Measurements from ENCODE around the gene BEAN1. TPM values are rescaled to one million over a fixed set of nuclear protein-coding genes. Genes with fewer than 3 reads are reported as not detected.

BEAN1 gene
- polyA plus RNA-seq, 1 of the 3 experiments (the other 2 are of a cell fraction), result 0.07 TPM

- H3K9me2 ChIP-seq, result no peaks in the 10 kb centered on the region
- ChIA-PET CTCF (no interaction called here), POLR2A (no interaction called here)
- no peaks in the 10 kb centered on the region; a peak in 1 of 4 replicates for H3K4me1 ChIP-seq (ENCODE audit: control insufficient read depth in 1 of 2, insufficient read depth in 2 of 2, low read depth in 1 of 2, low read length in 1 of 2)
- H3K27ac ChIP-seq (ENCODE audit: low read depth in 2 of 2, low read length in 1 of 2), result no peak overlapping the region
- no peak overlapping the region for H3K9ac ChIP-seq
- H3F3A ChIP-seq (replicated peaks; ENCODE audit: insufficient read depth), result no peaks in the 10 kb centered on the region
- no peaks in the 10 kb centered on the region for H3K79me2 ChIP-seq (ENCODE audit: insufficient read depth)
- H2AFZ ChIP-seq (ENCODE audit: low read depth), result no peak overlapping the region
- TF ChIP-seq NRF1 (IDR thresholded peaks at IDR 0.05; ENCODE audit: low read depth, low read length) (no peak), TEAD4 (IDR thresholded peaks at IDR 0.05; ENCODE audit: borderline replicate concordance, insufficient read depth) (no peak), RAD21 (IDR thresholded peaks at IDR 0.05; ENCODE audit: low read length) (no peak), NFIC (IDR thresholded peaks at IDR 0.05; ENCODE audit: borderline replicate concordance) (no peak), ELF1 (IDR thresholded peaks at IDR 0.05) (no peak), SMC3 (IDR thresholded peaks at IDR 0.05; ENCODE audit: low read depth, low read length) (no peak), CTCF (IDR thresholded peaks at IDR 0.05) (no peak), USF2 (IDR thresholded peaks at IDR 0.05; ENCODE audit: borderline replicate concordance, low read depth, low read length) (no peak), JUND (IDR thresholded peaks at IDR 0.05) (no peak), CHD2 (IDR thresholded peaks at IDR 0.05; ENCODE audit: low read length, partially characterized antibody) (no peak), SIN3A (IDR thresholded peaks at IDR 0.05; ENCODE audit: borderline replicate concordance, low read depth, low read length) (no peak), TAF1 (IDR thresholded peaks at IDR 0.05; ENCODE audit: borderline replicate concordance, low read depth, low read length) (no peak), PBX3 (IDR thresholded peaks at IDR 0.05) (no peak), YY1 (IDR thresholded peaks at IDR 0.05; ENCODE audit: low read depth) (no peak), RCOR1 (IDR thresholded peaks at IDR 0.05; ENCODE audit: low read length) (no peak)
- no peak overlapping the region for H3K4me3 ChIP-seq (ENCODE audit: low read depth in 2 of 2, low read length in 1 of 2)
- H3K4me2 ChIP-seq, result no peak overlapping the region
- no peaks in the 10 kb centered on the region for H3K36me3 ChIP-seq (replicated peaks in 1 of 2; ENCODE audit: control insufficient read depth in 1 of 2, insufficient read depth in 2 of 2, low read length in 1 of 2)
- no peaks in the 10 kb centered on the region for H4K20me1 ChIP-seq (ENCODE audit: insufficient read depth)
- no peaks in the 10 kb centered on the region for H3K9me3 ChIP-seq
- peaks cover 12% of the 10 kb centered on the region; the same call in 1 of the 2 replicates for H3K27me3 ChIP-seq (ENCODE audit: insufficient read depth)
- DNase-seq, result no peak
- WGBS (ENCODE audit: low lambda C conversion rate), result 44% methylated on average over 4 of the region's 4 CpGs
Observed at GRCh38 chr16:66457888-66458287, 30.8 kb downstream of the BEAN1 start.

DNA sequence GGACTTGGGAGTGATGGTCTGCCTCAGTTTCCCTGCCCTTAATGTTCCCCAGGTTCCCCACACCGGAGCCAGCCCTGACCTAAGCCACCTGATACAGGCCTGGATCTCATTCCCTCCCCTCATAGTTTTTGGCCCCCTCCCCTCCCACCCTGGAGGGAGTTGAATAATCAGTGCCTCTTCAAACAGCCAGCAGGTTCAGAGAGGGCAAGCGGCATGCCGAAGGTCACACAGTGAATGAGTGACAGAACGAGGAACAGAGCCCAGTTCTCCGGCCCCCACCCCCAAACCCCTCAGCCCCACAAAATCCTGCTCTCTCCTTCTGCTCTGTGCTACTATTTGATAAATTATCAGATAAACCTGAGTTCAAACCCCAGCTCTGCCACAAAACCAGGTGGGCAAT is 31.2 kb downstream of the BEAN1 start:
- no peak for TF ChIP-seq RXRA (IDR thresholded peaks at IDR 0.05; ENCODE audit: borderline replicate concordance, low read depth)
- no peak for TF ChIP-seq USF2 (IDR thresholded peaks at IDR 0.05; ENCODE audit: borderline replicate concordance, low read depth, low read length)
- no peak for TF ChIP-seq MAX (IDR thresholded peaks at IDR 0.05; ENCODE audit: low read depth)
- DNase-seq, result no peak
- no peak overlapping the region for H3K27ac ChIP-seq (ENCODE audit: low read depth in 2 of 2, low read length in 1 of 2)
- ChIA-PET CTCF (no interaction called here), POLR2A (no interaction called here)
- no peak overlapping the region for H2AFZ ChIP-seq (ENCODE audit: low read depth)
- no peaks in the 10 kb centered on the region; a peak in 1 of 4 replicates for H3K4me1 ChIP-seq (ENCODE audit: control insufficient read depth in 1 of 2, insufficient read depth in 2 of 2, low read depth in 1 of 2, low read length in 1 of 2)
- no peaks in the 10 kb centered on the region for H3F3A ChIP-seq (replicated peaks; ENCODE audit: insufficient read depth)
- no peaks in the 10 kb centered on the region for H3K36me3 ChIP-seq (replicated peaks in 1 of 2; ENCODE audit: control insufficient read depth in 1 of 2, insufficient read depth in 2 of 2, low read length in 1 of 2)
- H4K20me1 ChIP-seq (ENCODE audit: insufficient read depth), result no peaks in the 10 kb centered on the region
- H3K27me3 ChIP-seq (ENCODE audit: insufficient read depth), result peaks cover 12% of the 10 kb centered on the region; the same call in 1 of the 2 replicates
- H3K4me3 ChIP-seq (ENCODE audit: low read depth in 2 of 2, low read length in 1 of 2), result no peak overlapping the region
- no peaks in the 10 kb centered on the region for H3K79me2 ChIP-seq (ENCODE audit: insufficient read depth)
- WGBS (ENCODE audit: low lambda C conversion rate), result 83% methylated on average over 4 of the region's 5 CpGs
- H3K9ac ChIP-seq, result no peak overlapping the region
- H3K9me3 ChIP-seq, result no peaks in the 10 kb centered on the region
- H3K9me2 ChIP-seq, result no peaks in the 10 kb centered on the region
- H3K4me2 ChIP-seq, result no peak overlapping the region

All from SK-N-SH (cell line).